C1 segment of cervical spinal cord (tissue), 14 donors: ENCODE measurements around the gene ZNF423.
A peak's percentile ranks its signal among the peaks of the same experiment; 100 is the strongest.

Source experiments
- DNase-seq, 14 donors: peaks; one replicate each; lab custom pipeline; 2025; lab: John Stamatoyannopoulos, UW

ZNF423 gene

GRCh38 chr16:49755313-49755620 is 100.6 kb downstream of the ZNF423 start:
- no peak for DNase-seq

- DNase-seq: peak in 2 of 14 donors; percentile 15 to 25
These were observed 101.2 kb downstream of the ZNF423 start for GRCh38 chr16:49754495-49755312.

GRCh38 chr16:49750341-49751000 is 105.4 kb downstream of the ZNF423 start:
- peak in 2 of 14 donors; percentile 42 to 45 for DNase-seq

- no peak for DNase-seq
These were observed 106.1 kb downstream of the ZNF423 start for GRCh38 chr16:49749816-49750215.

- DNase-seq: no peak
These were observed 107.6 kb downstream of the ZNF423 start for GRCh38 chr16:49748322-49748721.

GRCh38 chr16:49747654-49748053 is 108.3 kb downstream of the ZNF423 start:
- DNase-seq: no peak

GRCh38 chr16:49746545-49746944 is 109.4 kb downstream of the ZNF423 start:
- no peak for DNase-seq

GRCh38 chr16:49745311-49745747 is 110.6 kb downstream of the ZNF423 start:
- no peak for DNase-seq

GRCh38 chr16:49744244-49745220 is 111.4 kb downstream of the ZNF423 start:
- no peak for DNase-seq

GRCh38 chr16:49743658-49744057 is 112.3 kb downstream of the ZNF423 start:
- no peak for DNase-seq

GRCh38 chr16:49743203-49743464 is 112.8 kb downstream of the ZNF423 start:
- no peak for DNase-seq

- no peak for DNase-seq
These were observed 113.3 kb downstream of the ZNF423 start for GRCh38 chr16:49742428-49743202.

GRCh38 chr16:49740256-49740655 is 115.7 kb downstream of the ZNF423 start:
- no peak for DNase-seq

- DNase-seq: no peak
These were observed 116.5 kb downstream of the ZNF423 start for GRCh38 chr16:49739381-49739780.

GRCh38 chr16:49738832-49739231 is 117.1 kb downstream of the ZNF423 start:
- DNase-seq: no peak

GRCh38 chr16:49738001-49738400 is 117.9 kb downstream of the ZNF423 start:
- no peak for DNase-seq

- no peak for DNase-seq
These were observed 118.4 kb downstream of the ZNF423 start for GRCh38 chr16:49737541-49737940.

- peak in 1 of 14 donors; percentile 24 for DNase-seq
These were observed 121.6 kb downstream of the ZNF423 start for GRCh38 chr16:49734331-49734730.

- no peak for DNase-seq
These were observed 122.5 kb downstream of the ZNF423 start for GRCh38 chr16:49733313-49734009.

- no peak for DNase-seq
These were observed 124.0 kb downstream of the ZNF423 start for GRCh38 chr16:49731911-49732310.

GRCh38 chr16:49730772-49731171 is 125.1 kb downstream of the ZNF423 start:
- DNase-seq: peak in 1 of 14 donors; percentile 7
